Caki2 (cell line): ENCODE data around the gene GHRL. TPM values are rescaled to one million over a fixed set of nuclear protein-coding genes. Genes with fewer than 3 reads are reported as not detected.

Experiments
- DNase-seq: peaks from one replicate; pipeline ENCODE4 v3.0.0-alpha.2; 2015; ENCODE audit warnings: low read depth
- in situ Hi-C: cut with HindIII; loops from 2 replicates; pipeline ENCODE4 v1.10.0; 2016; ENCODE audit warnings: low sequenced_read_pairs, low pct_unique_long_range_greater_than_20kb, mixed read lengths
- total RNA-seq: library from RNA; depleted of rRNA; stranded (reverse); fragments of >200 nt; shearing (Covaris generic); gene quantifications from 2 replicates; pipeline ENCODE4 v1.2.3, GENCODE V29; 2014; ENCODE audit warnings: low replicate concordance

The GHRL gene
- total RNA-seq, 1 experiment from 2014 or later: not detected

GRCh38 chr3:10263646-10264363, 28.9 kb downstream of the GHRL start:
- DNase-seq: peak; percentile 22
- in situ Hi-C loops: no loop called here

GRCh38 chr3:10262027-10262426, 30.7 kb downstream of the GHRL start:
- in situ Hi-C loops: no loop called here
- no peak for DNase-seq

- in situ Hi-C loops: no loop called here
- no peak for DNase-seq
Observed at GRCh38 chr3:10260211-10260701, 32.5 kb downstream of the GHRL start.

GRCh38 chr3:10259798-10260197, 32.9 kb downstream of the GHRL start:
- in situ Hi-C loops: no loop called here
- DNase-seq: no peak

GRCh38 chr3:10259036-10259435, 33.7 kb downstream of the GHRL start:
- DNase-seq: no peak
- in situ Hi-C loops: no loop called here

- no peak for DNase-seq
- in situ Hi-C loops: no loop called here
Observed at GRCh38 chr3:10255835-10256234, 36.9 kb downstream of the GHRL start.

GRCh38 chr3:10253731-10254130, 39.0 kb downstream of the GHRL start:
- in situ Hi-C loops: no loop called here
- no peak for DNase-seq

- DNase-seq: no peak
- in situ Hi-C loops: no loop called here
Observed at GRCh38 chr3:10251006-10251405, 41.7 kb downstream of the GHRL start.

GRCh38 chr3:10249833-10250232, 42.9 kb downstream of the GHRL start:
- in situ Hi-C loops: no loop called here
- no peak for DNase-seq

GRCh38 chr3:10248984-10249748, 43.6 kb downstream of the GHRL start:
- in situ Hi-C loops: no loop called here
- DNase-seq: no peak

GRCh38 chr3:10248184-10248983, 44.4 kb downstream of the GHRL start, which contains the start of gene TATDN2:
TATDN2 (plus strand) TSS chr3:10248459; CDS start chr3:10249201, 742 bp downstream.
- peak; percentile 91 for DNase-seq
- in situ Hi-C loops: no loop called here

- in situ Hi-C loops: no loop called here
- DNase-seq: no peak
Observed at GRCh38 chr3:10247679-10248183, 45.0 kb downstream of the GHRL start.

- in situ Hi-C loops: no loop called here
- DNase-seq: no peak
Observed at GRCh38 chr3:10245081-10245712, 47.5 kb downstream of the GHRL start.

- in situ Hi-C loops: no loop called here
- no peak for DNase-seq
Observed at GRCh38 chr3:10244009-10244408, 48.7 kb downstream of the GHRL start.

GRCh38 chr3:10242182-10243065, 50.3 kb downstream of the GHRL start:
- in situ Hi-C loops: no loop called here
- DNase-seq: no peak

GRCh38 chr3:10240799-10241198, 51.9 kb downstream of the GHRL start:
- in situ Hi-C loops: no loop called here
- DNase-seq: no peak
